GM19025 (cell line): Measurements from ENCODE around the gene AP1G2.

ENCODE experiments used
- ATAC-seq: cut with Tn5 transposase; IDR thresholded peaks from one replicate; pipeline ENCODE4 v1.9.1; 2021; ENCODE audit warnings: mild to moderate bottlenecking, low read depth, moderate library complexity; ENCODE audit not compliant: unreplicated experiment

The AP1G2 gene

DNA sequence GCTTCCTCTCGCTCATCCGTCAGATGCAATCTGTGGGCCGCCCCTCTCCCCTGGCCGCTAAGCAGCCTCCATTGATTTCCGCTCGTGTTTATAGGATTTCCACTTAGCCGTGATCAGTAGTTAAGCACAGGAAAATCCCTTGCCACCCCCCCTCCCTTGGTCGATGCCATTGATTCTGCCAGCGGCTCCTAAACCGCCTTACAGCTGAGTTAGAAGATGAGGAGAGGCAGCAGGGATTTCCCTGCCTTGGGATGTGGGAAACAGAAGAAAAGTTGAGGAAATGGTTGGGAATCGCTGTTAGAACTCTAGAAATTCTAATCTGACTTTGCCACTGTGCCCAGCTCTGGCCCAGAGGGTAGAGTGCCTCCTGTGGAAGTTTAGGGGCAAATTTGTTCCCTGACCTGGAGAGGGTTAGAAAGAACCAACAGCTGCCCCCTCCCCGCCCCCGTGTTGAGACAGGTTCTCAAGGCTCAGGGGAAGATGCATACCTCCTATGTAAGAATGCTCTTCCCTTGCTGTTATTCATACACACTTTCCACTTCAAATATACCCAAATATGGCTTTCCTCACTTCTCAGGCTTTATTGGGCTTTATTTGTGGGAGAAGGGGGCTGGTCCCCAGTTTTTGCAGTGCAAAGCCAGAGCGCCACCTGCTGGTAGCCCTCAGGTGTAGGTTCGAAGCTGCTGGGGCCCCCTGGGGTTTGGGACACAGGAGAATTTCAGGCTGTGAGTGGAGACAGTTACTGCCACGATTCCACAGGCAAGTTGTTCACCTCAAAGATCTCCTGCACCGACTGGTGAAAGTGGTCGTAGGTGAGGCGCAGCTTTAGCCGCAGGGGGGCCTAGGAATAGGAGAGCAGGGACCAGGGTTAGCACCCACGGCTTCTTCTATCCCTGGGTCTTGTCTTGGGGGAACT is 8.3 kb downstream of the AP1G2 start:
- no peak for ATAC-seq

GRCh38 chr14:23558346-23559009 is 9.1 kb downstream of the AP1G2 start:
- ATAC-seq, result no peak

GRCh38 chr14:23557946-23558345 is 9.6 kb downstream of the AP1G2 start:
- ATAC-seq, result no peak

DNA sequence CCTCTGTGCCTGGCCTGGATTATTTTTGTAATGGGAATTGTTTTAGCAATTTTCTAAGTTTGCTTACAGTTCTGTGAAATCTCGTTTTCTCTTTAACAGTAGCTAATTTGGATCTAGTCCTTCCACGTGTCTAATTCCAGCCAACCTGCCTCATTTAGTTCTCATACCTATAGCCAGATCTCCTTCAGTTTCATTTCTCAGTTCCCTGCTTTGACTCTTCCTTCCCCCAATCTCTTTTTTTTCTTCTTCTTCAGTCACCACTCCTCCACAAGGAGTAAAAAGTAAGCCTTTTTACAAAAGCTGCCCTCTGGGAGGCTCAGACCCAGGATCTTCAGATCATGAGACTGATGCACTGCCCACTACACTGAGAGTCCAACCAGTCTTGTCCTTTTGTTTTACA is 10.1 kb downstream of the AP1G2 start:
- no peak for ATAC-seq

DNA sequence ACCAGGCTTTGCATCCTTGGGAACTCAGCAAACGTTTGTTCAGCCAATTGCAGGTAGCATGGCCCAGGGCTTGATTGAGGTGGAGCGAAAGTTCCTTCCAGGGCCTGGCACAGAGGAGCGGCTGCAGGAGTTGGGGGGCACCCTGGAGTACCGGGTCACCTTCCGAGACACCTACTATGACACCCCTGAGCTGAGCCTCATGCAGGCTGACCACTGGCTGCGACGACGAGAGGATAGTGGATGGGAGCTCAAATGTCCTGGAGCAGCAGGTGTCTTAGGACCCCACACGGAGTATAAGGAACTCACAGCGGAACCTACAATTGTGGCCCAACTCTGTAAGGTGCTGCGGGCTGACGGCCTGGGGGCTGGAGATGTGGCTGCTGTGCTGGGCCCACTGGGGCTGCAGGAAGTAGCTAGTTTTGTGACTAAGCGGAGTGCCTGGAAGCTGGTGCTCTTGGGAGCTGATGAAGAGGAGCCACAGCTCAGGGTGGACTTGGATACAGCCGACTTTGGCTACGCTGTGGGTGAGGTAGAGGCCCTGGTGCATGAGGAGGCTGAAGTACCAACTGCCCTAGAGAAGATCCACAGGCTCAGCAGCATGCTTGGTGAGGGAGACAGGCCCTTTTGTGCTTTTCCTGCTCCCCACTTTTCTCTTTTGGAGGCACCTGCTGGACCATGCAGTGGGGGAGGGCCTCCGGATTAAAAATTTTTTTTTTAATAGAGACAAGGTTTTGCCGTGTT is 10.7 kb downstream of the AP1G2 start:
- ATAC-seq, result no peak

DNA sequence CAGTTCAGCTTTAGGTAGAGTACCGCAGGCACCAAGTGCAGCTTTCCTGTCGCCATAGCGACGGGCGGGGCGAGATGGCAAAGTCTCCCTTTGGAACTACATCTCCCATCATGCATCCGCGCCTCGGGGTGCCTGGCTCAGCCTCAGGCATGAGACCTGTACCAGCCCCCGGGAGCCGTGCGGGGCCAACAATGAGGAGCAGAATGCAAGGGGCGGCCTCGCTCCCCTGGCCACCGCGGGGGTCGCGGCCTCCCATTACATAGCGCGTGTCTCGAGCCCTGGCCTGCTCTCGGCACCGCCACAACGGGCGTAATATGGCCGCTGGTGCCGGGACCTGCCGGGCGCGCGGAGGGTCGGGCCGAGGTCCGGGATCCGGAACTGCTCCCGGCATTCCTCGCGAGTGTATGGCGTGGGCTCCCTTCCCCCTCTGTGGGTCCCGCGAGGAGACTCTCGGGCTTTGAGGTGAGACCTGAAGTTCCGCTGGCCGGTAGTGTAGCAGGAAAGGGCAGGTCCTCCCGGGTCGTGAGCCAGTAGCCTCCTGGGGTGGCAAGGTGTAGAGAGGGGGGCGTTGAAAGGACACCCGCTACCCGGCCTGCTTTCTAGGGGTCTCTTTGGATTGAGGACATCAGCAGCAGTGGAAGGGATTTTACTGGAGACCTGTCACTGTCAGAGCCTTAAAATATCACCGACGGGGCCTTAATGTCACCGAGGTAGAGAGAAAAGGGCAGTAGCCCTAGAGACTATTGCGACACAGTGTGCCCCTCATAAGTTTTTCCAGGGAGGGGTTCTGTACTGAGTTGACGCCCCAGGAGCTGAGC is 11.5 kb downstream of the AP1G2 start, which contains the start of gene THTPA:
THTPA (plus strand) TSS at position 390 of the 818 bp plus-strand sequence. CDS start 487 bp downstream, outside the sequence.
- ATAC-seq, result peak; percentile 90

GRCh38 chr14:23555533-23555881 is 12.1 kb downstream of the AP1G2 start:
- ATAC-seq, result no peak

DNA sequence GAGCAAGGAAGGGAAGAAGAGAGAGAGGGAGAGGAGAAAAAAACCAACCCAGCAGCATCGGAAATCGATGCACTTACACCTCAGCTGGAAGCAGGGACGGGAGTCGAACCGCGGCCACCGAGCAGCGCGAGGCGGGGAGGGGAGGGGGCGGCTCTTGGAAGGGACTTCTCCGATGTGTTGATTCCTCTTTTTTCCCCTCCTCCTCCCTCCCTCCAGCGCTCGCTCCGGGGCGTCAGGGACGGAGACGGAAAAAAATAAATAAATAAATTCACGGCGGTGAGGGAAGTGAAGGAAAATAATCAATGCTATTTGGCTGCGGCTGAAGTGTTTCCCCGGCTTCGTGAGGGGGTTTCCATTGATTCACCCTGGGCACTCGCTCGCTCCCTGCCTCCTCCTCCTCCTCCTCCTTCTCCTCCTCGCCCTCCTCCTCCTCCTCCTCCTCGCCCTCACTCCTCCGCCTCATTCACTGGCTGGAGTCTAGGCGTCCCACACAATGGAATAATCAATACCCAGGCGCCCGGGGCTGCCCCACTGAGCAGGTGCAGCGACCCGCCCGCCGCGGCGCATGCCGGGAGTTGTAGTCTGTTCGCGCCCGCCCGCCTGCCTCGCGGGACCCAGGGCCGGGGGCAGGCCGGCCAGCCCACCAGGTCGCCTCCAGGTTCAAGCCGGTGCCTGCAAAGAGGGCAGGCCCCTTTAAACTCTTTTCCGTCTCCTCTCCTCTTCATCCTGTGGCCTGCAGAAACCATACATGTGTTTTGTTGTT is 16.1 kb downstream of the AP1G2 start, which contains the start of gene ZFHX2:
ZFHX2 (minus strand) TSS at position 500 of the 763 bp plus-strand sequence. CDS start 16,440 bp downstream, outside the sequence.
- ATAC-seq, result peak; percentile 42

DNA sequence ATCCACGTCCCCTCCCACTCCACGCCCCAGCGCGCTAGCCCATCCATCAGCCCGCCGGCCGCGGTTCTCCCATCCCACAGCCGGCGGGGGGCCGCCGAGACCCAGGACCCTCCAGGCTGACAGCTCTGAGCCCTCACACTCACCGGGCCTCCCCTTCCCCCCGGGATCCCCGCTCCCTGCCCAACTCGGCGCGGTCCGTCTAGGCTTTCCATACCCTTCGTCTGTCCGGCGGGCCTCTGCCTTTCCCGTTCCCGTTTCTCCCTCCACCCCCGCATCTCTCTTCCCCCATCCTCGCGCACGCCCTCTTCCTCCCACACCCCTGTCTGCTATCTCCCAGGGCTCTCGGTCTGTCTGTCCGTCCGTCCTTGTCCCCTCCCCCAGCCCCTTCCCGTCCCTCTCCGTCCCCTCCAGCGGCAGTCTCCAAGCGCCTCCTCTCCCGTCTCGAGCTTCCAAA is 16.8 kb downstream of the AP1G2 start:
- no peak for ATAC-seq

GRCh38 chr14:23550131-23550811 is 17.3 kb downstream of the AP1G2 start:
- no peak for ATAC-seq

DNA sequence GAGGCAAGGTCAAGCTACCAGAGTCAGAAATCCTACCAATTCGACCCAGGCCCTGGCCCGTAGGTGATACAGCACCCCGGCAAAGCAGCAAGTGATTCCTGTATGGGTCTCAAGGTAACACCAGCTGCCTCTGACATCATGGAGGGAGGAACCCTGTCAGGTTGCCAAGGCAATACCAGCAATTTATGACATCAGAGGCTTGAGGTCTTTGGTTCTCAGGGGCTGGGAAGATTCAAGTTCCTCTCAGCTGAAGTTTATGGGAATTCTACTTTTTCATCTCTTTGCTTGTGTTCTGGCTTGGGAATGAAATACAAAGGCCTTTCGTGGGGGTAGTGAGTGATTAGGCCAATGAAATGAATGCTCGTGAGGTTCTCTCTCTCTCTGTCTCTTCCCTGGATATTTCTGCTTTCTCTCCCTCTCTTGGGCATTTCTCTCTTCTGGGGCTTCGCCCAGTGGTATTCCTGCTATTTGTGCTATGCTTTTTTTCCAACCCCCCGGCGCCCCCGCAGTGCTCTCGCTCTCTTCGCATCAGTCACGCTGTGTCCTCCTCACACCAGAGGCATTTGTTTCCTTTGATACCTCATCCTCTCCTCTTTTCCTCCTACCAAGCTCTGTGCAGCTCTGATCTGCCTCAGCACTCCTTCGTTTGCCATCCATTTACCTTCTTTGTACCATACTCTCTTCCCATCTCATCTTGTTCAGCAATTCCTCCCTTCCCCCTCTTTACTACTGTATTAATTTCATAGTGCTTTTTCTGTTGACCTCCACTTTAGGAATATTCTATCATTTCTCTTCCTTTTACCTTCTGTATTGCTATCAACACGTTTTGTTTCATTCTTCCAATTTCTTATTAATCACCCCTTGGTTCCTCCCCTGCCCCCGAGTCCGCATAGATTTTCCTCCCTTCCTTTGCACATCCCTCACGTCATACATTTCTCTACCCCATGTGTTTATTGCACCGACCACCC is 19.0 kb downstream of the AP1G2 start:
- ATAC-seq, result no peak

DNA sequence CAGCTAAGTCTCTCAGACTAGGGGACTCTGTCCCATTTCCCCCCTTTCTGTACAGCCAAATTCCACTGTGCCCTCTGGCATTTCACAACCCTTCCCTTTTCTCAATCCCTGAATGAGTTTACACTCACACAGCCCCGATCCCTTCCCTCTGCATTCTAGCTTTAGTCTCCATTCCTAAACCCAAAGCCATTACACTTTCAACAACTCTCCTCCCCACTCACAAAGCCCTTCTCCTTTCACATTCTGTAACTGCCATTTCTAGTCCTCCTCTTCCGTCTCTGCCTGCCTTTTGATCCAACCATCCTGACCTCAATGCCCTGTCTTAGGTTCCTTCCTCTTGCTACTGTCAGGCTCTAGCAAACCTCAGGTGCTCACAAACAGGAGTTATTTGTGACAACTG is 19.7 kb downstream of the AP1G2 start:
- no peak for ATAC-seq

DNA sequence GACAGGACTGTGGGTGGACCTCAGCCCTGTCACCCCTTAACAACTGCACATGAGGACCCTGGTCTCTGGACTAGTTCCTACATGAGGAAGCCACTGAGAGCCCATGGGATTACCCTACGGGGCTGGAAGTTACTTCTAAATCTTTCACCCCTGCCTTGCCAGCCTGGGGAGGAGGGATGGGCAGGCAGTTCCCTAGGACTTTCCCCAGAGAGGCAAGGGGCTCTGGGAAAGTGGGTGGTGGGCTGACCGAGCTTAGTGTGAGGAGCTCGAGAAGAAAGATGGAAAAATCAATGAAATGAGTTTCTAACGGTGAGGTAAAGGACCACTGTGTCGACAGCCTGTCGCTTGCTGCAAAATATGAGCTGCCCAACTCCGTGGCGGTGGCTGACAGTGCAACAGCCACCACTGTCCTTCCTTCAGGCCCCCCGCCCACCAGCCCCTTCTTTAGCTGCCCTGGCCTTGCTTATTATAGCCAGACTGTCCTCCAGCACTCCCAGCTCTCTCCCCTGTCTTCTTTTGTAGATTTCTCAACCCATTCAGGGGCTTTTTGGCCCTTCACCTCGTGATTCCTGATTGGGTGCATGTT is 21.0 kb downstream of the AP1G2 start:
- no peak for ATAC-seq

DNA sequence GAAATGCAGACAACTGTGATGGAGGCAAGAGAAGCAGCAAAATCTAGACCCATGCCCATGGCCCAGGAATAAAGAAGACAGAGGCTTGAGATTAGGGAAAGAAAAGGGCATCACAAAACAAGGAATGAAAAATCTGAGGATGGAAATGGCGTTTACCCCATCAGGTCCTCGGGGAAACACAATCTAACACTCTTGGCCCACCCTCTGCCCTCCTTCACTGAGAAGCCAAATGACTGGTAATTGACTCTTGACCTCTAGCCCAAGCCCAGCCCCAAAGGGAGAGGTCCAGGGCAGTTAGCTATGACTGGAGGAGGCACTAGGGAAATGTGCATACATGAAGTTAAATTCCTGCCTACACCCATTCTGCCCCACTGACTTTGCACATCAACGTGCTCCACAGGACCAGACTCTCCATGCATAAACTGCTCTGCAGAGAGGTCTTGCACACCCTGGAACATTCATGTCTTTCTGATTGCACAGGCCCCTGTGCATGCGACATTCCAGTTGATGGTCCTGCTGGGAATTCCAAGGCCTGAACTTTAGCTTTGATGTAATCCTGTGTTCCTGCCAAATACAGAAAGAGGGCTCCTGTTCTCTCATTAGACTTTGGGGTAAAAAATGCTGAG is 21.7 kb downstream of the AP1G2 start:
- no peak for ATAC-seq

DNA sequence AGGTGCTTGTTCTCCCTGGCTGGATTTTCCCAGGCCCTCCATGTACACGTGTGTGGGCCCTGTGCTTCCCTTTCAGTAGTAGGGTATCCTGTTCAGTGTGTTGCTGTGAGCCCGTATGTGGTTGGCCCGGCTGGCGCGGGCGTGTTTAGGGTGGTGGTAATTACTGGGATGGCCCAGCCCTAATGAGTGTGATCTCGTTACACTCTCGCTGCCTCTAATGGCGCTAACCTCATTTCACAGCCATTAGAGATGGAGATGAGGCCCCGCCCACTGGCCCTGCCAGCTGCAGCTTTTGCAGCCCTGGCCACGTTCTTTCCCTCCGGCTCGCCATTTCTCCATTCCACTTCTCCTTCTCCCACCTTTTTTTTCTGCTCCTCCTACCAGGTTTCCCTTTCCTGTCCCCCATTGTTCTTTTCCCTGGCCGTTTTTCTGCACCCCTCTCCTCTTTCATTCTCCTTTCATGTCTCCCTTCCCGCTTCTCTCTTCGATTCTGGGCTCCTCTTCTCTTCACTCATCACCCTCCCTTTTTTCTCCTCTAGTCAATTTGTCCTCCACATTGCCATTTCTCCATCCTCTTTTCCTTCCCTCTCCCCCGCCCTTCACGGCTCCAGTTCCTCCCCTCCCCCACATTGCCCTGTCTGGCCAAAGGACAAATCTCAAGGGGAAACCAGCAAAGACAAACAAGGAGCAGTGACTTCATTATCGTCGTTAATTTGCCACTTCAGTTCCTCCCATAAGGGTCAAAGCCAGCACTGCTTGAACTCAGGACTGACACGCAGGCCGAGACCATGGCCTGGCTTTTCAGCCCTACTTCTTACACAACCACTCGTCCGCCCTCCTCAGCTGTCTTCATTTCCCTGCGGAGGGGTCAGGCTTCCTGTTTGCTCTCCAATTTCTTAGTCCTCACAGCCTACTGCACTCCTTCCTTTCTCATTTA is 22.8 kb downstream of the AP1G2 start:
- ATAC-seq, result no peak

DNA sequence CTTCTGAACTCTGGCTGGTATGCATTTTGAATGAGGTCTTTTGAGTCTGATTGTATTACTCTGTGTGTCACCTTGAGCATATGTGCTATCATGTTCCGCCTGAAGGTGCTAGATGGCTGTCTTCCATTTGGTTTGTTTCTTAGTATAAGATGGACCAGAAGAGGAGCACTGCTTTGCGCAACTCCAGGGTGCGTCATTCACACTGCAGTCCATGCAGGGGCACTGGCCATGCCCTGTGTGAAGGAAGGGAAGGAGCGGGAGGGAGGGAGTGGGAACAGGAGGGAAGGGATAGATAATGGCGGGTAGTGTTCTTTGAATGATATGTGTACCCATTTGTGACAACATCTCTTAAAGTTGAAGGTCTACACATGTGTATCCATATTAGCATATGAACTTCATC is 24.2 kb downstream of the AP1G2 start:
- no peak for ATAC-seq
